Activated T-cell treated with anti-CD3 and anti-CD28 coated beads for 48 hours (primary cell): Measurements from ENCODE around the gene CYP27C1.
A peak's percentile ranks its signal among the peaks of the same experiment; 100 is the strongest.
"Not testable (repeated sequence)": the region's sequence is repeated elsewhere in the genome, so short reads cannot be mapped to it uniquely, and the experiment has no call there.

Experiments used
- DNase-seq: peaks from one replicate; pipeline ENCODE4 v3.0.0-alpha.2; 2020; ENCODE audit warnings: low read depth

Gene CYP27C1

DNA sequence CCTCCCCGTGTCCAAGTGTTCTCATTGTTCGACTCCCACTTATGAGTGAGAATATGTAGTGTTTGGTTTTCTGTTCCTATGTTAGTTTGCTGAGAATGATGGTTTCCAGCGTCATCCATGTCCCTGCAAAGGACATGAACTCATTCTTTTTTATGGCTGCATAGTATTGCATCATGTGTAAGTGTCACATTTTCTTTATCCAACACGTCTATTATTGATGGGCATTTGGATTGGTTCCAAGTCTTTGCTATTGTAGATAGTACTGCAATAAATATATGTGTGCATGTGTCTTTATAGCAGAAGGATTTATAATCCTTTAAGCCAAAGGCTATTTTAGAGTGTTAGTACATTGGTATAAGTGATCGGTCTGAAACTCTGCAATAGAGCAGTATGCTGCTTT, 4.0 kb upstream of the CYP27C1 start:
- DNase-seq: not testable (repeated sequence)

DNA sequence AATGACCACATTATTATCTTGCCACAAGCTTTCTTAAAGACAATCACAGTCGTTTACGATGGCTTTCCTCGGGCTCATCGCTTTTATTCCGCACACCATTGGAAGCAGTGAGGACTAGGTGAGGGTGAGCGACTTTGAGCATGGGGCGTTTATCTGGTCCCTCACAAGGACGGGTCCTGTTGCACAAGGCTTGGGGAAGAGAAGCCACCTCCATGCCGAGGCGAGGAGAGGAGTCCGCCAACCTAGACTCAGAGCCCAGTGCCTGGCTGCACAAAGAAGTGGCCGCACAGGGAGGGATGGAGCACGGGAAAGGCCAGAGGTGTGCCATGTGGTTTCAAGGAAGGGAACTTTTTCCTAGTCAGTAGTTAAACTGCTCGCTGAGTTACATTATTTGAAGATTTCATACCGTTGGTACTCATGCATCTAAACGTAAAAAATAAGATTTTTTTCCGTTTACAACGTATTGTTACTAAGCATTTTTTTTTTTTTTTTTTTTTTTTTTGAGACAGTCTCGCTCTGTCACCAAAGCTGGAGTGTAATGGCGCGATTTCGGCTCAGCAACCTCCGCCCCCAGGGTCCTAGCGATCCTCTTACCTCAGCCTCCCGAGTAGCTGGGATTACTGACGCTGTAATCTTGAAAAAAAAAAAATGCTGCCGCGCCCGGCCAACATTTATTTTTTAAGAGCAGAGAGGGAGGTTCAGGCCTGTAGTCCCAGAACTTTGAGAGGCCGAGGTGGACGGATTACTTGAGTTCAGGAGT, 849 bp upstream of the CYP27C1 start:
- no peak for DNase-seq

DNA sequence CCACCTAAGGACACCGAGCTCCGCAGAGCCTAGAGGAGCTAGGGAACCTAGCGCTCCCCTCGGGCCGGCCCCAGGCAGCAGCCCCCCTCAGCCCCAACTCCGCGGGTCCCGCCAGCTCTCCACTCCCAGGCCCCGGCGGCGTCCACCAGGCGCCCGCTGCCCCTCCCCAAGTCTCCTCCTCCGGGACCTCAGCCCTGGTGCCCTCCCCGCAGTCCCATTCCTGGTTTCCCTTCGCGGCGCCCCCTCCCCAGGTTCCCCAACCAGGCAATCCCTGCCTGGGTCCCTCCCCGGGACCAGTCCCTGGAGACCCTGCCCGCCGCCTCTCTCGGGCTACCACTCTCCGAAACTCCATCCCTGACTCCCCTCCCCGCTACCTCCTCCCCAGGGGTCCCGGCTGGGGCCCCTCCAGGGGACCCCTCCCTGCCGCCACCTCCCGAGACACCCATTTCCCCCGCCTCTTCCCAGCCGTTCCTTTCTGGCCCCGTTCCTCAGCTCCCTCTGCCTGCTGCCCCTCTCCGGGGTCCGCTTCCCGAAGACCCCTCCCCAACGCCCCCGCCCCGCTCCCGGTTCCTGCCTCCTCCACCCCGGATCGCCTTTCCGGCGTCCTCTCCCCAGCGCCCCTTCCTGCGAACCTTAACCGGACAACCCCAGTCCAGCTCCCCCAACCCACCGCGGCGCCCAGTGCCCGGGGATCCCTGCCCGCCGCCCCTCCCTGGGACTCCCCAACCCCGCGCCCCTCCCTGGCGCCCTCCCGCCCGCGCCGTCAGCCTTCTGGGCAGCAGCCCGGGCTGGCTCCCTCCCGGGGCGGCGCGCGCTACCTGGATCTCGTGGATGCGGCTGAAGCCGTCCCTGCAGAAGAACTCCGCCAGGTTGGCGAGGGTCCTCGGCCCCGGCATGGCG, 678 bp downstream of the CYP27C1 start:
- DNase-seq: no peak

GRCh38 chr2:127218812-127219170, 1.3 kb downstream of the CYP27C1 start:
- no peak for DNase-seq

GRCh38 chr2:127217470-127218325, 2.4 kb downstream of the CYP27C1 start:
- peak; percentile 18 for DNase-seq

GRCh38 chr2:127216593-127216992, 3.5 kb downstream of the CYP27C1 start:
- DNase-seq: no peak

GRCh38 chr2:127216095-127216494, 4.0 kb downstream of the CYP27C1 start:
- DNase-seq: no peak

- DNase-seq: not testable (repeated sequence)
These were observed 5.9 kb downstream of the CYP27C1 start for GRCh38 chr2:127214201-127214600.

DNA sequence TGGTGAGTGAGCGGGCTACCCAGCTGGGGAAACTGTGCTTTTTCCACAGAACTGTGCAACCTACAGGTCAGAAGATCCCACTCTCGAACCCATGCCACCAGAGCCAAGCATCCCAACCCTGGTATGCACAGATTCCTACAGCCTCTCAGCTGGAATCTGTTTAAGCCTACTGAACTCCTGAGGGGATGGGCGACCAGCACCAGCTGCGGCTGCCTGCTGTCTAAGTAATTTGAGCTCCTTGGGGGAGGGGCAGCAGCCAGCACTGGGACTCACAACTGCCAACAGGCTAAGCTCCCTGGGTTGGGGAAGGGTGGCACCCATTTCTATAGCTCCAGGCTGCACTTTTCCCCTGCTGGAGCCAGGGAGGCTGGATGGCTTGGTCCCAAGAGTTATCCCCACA, 11.8 kb downstream of the CYP27C1 start:
- DNase-seq: no peak

- no peak for DNase-seq
These were observed 14.6 kb downstream of the CYP27C1 start for GRCh38 chr2:127205218-127206125.

DNA sequence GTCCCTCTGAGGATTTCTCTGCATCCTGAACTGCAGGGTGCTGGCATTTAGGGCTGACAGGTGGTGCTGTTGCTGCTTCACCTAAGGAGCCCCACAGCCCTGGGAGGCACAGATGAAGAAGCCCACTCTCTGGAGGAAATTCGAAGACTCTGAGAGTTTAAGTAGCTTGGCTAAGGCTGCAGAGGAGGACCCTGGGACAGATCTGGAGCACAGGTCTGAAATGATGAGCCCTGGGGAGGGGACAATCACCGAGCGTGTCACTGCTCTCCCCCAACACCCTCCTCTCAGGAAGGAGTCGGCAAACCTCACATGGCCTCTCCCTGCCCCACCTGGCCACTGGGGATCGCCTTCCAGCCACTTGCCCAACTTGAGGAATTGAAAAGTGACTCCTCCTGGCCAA, 18.6 kb downstream of the CYP27C1 start:
- no peak for DNase-seq

DNA sequence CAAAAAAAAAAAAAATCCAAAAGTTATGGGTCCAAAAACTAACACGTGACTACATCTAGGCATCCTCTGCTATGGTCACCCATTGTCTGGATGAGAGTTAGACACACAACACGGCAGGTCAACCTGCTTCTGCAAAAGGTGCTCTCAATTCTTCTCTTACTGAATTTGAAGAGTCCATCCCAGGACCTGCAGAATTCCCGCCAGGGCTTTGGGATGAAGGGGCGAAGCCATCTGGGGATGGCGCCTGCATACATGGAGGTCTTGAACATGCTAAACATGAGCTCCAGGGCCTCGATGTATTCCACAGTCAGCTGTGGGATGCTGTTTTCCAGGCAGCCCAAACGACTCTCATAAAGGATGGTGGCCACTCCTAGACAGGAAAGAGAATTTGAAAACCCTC, 19.1 kb downstream of the CYP27C1 start:
- DNase-seq: no peak

DNA sequence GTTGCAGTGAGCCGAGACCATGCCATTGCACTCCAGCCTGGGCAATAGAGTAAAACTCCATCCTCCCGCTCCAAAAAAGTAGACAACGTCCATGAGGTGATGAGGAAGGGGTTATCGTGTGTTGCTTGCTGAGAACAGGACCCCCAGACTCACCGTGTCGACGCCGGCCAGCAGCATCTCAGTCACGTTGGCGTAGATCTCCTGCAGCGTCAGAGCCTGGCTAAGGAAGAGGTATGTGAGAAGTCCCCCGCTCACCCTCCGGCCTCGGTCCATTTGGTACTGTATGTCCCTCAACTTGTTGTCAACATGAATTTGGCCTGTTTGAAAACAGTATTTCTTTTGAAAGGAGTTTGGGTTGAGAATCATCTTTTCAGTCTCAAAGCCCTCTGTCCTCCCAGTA, 20.9 kb downstream of the CYP27C1 start:
- DNase-seq: no peak

- peak; percentile 49 for DNase-seq
These were observed 22.4 kb downstream of the CYP27C1 start for GRCh38 chr2:127197475-127198385.

- DNase-seq: no peak
These were observed 23.1 kb downstream of the CYP27C1 start for GRCh38 chr2:127196998-127197397.

GRCh38 chr2:127196549-127196948, 23.6 kb downstream of the CYP27C1 start:
- DNase-seq: no peak

DNA sequence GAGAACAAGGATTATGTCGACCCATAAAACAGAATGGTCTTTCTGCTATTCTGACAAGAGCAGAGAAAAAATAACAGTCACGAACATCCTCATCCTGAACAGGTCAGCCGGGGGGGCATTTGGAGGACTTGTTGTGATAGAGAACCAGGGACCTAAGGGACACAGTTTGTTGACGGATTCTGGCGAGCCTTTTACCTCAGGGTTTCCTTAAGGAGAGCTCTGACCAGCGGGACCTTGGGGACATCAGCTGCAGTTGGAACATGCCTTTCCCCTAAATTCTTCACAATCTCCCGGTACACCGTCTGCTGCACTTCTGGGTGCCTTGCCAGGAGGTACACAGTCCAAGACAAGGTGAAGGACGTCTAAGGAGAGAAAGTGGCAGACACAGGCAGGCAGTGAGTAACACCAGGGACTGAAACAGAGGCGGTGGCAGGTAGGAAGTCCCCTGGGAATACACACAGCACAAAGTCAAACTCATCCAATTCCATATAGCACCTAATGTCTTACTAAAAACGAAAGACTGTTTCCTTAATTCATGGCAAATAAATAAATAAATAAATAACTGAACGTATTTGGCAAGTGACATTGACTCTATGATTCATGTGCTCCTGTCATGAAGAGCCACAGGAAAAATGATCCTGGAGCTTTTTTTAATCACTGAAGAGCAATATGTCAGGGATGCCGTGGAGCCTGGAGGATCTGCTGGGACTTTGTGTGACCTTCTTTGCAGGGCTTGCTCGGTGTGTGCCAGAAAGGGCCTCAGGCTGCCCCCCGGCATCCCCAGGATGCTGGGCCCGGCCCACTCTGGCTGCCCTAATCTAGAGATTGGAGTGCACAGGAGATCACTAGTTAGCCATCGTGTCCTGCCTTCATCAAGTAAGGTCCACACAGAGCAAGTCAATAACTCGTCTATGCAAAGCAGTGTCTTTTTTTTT, 24.7 kb downstream of the CYP27C1 start:
- DNase-seq: no peak

DNA sequence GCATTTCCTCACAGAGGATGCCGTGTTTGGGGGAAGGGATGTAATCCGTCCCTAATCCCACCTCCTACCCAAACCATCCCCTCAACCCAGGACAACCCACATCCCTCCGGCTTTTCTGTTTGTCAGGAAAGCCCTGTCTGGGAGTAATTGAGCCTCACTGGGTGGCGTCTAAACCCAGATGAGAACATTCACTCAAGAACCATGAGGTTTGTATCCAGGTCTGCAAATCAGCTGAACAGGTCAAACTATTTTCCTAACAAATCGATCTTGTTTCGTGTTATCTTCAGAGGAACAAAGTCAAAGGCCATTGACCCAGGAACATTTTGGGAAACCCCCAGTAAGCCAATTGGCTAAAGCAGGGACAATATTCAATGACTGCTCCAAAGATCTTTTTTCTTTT, 25.7 kb downstream of the CYP27C1 start:
- DNase-seq: no peak

DNA sequence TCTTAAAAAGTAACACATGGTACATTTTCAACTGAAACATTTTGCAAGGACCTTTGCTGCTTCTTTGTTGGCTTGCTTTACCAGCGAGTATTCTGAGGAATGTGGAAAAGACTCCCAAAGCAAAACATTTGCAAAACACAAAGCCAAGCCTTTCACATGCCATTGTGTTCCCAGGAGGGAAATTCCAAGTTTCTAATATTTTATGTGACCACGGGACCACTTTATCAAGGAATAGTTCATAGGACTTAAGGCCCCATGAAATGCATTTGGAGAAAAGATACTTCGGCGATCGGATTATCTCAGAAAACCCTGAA, 26.2 kb downstream of the CYP27C1 start:
- no peak for DNase-seq
